HG03097 (cell line): Measurements from ENCODE around the gene BLVRA.

Source experiments
- ATAC-seq: cut with Tn5 transposase; IDR thresholded peaks from one replicate; pipeline ENCODE4 v1.9.1; 2021; ENCODE audit not compliant: unreplicated experiment, low FRiP score

BLVRA gene

DNA sequence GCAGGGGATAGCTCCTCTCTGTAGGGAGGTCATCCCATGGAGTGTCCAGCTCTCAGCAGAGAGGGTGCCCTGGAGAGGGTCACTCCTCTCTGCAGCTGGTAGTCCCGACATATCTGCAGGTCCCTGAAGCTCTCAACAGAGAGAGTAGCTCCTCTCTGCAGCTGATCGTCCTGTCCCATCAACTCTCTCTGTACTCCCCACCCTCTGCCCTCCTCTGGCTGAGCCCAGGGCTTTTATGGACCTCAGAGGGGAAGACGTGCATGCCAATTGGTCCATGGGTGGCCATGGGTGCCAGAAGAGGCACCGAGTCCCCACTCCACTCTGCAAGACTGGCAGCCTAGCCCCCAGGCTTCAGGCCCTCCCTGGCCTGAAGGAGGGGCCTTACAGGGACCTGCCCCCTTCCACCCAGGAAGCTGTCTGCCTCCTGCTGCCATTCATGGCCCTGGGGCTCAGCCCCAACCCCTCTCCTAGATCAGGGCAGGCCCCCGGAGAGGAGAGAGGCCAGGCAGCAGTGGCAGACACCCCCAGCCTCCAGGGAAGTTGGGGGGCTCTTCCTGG lies 9.0 kb upstream of the BLVRA start:
- no peak for ATAC-seq

DNA sequence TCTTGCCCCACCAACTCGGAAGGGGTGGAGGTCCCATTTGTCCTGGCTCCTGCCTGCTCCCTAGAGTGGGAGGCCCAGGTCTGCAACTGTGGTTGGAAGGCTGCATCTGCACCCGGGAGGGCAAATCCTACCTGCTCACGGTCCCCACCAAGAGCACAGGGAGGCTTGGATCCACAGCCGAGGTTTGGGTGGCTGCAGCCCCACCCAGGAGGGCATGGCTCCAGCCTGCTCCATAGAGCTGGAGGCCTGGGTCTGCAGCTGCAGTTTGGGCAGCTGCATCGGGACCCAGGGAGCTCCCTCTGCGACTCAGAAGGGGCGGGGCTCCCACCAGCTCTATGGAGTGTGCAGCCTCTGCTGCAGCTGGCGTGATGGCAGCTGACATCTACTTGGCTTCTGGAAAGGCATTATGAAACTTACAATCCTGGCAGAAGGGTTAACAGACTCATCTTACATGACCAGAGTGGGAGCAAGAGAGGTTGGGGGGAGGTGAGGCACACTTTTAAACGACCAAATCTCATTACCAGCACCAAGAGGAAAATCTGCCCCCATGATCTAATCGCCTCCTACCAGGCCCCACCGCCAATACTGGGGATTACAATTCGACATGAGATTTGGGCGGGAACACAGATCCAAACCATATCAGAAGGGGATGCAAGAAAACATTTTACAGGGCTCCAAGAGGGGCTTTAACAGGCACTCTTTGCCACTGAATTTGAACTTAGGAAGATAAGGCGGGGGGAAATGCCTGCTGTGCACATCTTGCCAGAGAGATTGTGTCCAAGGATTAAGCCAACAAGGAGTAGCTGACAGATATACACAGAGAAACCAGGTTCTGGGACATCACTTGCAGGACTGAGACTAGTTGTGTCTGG lies 8.2 kb upstream of the BLVRA start:
- ATAC-seq: no peak

DNA sequence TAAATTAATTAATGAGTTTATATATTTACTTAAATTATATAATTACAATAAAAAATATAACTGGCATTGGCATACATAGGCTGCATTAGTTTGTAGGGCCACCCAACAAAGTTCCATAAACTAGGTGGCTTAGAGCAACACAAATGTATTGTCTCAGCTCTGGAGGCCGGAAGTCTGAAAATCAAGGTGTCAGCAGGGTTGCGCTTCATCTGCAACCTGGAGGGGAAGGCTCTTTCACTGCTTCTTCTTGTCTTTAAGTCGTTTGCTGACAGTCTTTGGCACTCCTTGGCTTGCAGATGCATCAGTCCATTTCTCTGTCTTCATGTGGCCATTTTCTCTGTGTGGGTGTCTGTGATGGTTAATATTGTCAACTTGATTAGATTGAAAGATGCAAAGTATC lies 6.1 kb upstream of the BLVRA start:
- ATAC-seq: no peak

DNA sequence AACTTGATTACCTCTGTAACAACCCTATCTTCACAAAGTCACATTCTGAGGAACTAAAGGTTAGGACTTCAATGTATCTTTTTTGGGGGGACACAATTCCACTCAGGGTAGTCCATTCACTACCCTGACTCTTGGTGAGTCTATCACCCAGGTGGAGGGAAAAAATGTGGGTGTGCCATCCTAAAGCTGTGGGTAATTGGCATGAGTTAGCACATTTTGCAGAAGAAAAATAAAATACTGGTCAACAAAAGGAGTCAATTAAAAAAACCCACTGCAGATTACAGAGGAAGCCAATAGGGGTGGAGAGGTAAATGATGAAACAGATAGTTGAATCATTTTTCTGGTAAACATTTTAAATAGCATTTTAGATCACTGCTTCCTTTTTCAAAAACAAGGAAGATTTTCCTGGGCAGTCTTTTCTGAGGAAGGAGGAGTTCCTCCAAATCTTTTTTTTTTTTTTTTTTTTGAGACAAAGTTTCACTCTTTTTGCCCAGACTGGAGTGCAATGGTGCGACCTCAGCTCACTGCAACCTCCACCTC lies 5.1 kb upstream of the BLVRA start:
- ATAC-seq: no peak

DNA sequence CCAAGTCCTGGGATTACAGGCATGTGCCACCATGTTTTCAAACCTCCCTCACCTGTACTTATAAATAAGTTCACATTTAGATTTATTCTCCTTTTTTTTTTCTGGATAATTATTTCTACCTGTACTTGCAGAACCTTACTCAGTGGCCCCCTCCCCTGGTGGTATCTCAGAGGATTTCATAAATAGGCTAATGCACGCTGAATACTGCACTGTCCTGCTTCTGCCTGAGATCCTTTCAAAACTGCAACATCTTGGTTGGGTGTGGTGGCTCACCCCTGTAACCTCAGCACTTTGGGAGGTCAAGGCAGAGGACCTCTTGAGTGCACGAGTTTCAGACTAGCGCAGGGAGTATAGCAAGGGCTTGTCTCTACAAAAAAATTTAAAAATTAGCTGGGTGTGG lies 4.6 kb upstream of the BLVRA start:
- no peak for ATAC-seq

DNA sequence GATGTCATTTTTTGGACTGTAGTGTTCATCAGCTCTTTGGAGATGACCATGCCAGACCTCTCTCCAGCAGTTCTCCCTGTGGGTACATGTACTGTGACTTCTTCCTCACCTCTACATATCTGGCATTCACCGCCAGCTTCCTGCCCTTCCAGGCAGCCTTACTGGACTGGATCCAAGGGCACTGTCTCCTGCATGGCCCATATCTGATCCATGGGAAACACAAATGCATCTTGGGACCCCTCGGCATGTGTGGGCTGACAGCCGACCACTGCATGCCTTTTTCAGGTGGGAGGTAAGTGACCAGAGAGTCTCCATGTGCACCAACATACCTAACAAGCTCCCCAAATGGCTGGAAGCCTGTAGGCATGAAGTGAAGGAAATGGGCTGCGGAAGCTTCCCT lies 3.9 kb upstream of the BLVRA start:
- no peak for ATAC-seq

DNA sequence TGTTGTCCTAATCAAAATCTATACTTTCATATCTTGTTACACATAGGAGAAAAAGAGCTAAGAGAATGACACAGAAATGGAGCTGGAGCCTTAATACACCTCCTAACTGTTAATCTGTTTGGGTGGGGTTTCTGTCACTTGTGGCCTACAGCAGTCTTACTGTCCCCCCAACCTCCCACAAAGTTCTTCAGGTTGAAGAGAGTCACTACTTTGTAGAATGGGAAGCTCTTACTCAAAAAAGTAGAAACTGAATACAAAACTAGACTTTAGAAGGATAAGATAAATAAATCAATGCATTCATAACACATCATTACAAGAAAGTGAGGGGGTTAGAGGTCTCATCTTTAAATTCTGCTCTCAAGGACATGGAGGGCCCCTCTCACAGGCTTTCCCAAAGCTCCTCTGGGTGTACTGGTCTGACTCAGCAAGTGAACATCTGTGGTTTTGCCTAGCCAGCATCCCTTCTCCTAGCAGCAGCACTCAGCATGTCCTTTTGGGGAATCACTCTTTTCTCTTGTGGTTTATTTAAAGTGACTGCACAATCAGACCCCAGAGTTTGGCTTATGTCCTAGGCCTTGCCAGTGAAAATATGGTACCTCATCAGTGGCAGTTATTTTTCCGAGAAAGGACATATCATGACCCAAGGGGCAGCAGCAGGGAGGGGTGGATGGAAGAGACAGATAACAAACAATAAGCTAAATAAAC lies 2.0 kb upstream of the BLVRA start:
- no peak for ATAC-seq

DNA sequence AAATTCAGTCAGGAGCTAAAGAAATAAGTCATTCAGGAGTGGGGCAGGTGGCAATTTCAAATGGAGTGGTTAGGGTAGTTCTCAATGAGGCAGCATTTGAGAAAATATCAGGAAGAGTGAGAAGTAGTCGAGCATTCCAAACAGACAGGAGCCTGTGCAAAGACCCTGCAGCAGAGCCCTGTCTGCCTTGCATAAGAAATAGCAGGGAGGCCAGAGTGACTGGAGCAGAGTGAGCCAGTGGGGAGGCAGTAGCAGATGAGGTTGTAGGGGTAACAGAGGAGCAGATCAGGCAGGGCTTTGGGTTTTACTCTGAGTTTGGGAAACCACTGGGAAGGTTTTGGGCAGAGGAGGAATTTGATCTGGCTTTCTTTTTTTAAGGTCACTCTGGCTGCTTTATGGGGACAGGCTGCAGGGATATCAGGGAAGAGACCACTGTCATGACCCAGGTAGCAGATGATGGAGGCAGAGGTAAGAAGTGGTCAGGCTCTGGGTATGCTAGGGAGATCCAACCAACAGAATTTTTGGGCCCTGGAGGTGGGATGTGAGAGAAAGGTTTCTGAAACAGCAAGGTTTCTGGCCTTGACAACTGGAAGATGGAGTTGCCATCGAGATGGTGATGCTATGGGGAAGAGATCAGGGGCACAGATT lies 1.3 kb upstream of the BLVRA start:
- no peak for ATAC-seq

DNA sequence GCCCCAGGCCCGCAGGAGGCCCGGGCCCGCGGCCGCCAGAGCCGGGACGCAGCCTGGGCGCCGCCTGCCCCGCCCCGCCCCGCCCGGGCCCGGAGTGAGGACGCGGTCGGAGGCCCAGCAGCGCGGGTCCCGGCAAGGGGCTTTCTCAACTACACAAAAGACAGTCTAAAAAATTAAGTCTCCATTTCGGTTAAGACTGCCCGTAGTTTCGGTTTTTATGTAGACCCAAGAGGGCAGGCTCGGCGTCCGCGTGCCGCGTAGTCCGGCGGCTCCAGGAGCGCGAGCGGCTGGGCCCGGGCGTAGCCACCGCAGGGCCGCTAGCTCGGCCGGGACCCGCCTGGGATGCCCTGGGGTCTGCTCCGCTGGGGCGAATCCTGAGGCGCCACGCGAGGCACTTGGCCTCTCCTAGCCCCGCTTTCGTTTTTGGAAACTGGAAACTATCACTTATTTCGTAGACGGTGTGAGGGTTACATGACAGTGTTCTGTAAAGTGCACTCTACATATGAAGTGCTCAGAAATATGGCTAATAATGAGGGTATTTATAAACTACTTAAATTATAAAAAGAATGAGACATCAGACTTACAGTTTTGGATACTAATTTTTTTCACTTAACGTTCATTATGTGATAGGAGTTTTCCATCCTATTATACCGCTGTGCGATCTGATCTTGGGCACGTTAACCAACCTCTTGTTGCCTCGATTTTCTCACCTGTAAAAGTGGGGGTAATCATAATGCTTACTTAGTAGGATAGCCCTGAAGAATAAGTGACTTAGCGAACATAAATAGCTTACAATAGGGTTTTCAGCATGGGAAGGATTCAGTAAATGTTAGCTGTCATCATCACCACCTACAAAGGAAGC lies 573 bp downstream of the BLVRA start:
- ATAC-seq: peak; percentile 45

DNA sequence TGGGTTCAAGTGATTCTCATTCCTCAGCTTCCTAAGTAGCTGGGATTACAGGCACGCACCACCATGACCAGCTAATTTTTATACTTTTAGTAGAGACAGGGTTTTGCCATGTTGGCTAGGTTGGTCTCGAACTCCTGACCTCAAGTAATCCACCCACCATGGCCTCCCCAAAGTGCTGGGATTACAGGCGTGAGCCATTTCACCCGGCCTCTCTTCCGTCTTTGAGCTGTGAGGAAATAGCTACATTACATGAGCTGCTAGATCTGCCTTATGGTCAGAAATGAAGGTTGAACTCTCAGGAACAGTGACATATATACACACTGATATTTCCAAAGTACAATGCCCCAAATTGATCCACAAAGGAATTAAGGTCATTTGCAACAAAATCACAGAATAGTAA lies 2.4 kb downstream of the BLVRA start:
- ATAC-seq: no peak

DNA sequence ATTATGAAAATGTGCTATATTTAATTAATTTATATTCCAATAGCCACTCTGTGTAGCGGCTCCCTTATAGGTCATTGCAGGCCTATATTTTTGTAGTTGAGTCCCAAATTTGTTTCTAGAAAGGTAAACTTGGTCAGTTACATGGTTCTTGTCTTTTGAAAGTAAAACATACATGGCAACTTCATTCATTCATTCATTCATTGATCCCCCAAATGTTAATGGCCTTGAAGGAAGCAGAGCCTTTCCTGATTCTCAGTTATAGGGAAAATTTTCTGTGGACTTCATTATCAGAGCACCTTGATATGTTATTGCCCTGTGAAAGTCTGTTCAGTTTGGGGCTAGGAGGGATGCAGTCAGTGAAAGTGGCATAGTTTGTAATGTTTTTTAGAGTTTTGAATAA lies 2.9 kb downstream of the BLVRA start:
- no peak for ATAC-seq

DNA sequence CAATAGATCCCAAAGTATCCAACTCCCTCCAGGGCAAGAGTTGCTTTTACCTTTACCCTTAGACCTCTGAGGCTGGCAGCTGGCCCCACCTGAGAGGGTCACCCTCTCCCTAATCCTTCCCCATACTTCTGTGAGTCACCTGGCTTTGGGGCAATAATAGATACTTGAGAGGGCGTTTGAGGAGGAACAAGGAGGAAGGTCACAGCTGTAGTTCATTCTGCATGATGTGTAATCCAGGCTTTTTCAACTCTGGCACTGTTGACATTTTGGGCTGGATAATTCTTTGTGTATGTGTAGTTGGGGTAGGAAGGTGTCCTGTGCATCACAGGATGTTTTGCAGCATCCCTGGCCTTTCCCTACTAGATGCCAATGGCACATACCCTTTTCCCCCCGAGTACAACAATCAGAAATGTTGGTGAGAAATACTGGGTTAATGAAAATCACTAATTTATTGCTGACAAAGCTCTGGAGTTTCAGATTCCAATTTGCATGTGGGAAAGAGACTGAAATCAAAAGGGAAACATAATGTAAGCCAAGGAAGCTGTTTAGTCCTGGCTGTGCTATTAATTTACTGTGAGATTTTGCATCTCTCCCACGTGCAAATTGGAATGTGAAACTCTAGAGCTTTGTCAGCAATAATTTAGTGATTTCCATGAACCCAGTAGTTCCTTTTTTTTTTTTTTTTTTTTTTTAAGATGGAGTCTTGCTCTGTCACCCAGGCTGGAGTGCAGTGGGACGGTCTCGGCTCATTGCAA lies 3.6 kb downstream of the BLVRA start:
- ATAC-seq: no peak

DNA sequence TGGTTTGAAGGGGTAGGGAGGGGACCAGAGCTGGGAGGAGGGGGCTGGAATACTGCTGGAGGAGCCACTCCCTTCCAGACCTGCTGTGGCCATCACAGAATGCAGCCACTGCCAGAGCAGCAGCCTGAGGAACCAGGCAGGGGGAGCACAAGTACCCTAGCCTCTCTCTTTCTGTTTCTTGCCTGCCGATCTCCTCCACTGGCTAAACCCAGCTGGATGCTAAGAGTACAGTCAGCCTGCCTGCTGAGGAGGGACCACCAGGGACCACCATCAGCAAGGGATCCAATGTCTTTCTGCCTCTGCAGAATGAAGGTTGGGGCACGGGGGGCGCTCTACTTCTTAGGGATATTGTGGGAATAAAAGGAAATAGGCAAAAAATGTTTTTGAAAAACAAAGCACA lies 4.7 kb downstream of the BLVRA start:
- ATAC-seq: no peak

DNA sequence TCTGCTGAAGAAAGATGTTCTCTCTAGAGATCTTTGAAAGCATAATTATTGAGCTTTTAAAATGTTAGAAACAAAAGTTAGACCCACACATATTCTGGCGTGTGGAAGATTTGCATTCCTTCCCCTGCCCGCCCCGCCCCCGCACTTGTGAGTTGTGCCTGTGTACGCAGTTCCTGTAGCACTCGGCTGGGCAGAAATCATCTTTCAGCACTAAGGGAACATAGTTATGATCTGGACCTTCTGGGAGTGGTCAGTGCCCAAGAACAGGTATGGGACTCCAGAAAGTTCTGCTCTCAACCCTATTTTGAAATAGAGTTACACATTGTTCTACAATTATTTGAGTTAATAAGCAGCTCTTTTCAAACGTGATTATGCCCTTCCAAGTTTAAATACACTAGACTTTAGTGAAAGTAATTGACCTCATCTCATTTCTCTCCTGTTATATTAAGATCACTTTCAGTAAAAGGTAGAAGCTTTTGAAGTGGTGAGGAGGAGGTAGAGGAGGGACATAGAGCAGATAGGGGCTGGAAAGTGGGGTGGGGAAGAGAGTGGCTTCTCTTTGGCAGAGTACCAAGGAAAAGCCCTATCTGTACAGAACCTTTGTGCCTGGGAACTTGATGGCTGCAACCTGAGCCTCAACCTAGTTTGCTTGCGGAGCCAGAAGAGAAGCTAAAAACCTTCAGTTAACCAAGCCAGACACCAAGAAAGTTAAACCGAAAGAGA lies 5.7 kb downstream of the BLVRA start:
- ATAC-seq: no peak

DNA sequence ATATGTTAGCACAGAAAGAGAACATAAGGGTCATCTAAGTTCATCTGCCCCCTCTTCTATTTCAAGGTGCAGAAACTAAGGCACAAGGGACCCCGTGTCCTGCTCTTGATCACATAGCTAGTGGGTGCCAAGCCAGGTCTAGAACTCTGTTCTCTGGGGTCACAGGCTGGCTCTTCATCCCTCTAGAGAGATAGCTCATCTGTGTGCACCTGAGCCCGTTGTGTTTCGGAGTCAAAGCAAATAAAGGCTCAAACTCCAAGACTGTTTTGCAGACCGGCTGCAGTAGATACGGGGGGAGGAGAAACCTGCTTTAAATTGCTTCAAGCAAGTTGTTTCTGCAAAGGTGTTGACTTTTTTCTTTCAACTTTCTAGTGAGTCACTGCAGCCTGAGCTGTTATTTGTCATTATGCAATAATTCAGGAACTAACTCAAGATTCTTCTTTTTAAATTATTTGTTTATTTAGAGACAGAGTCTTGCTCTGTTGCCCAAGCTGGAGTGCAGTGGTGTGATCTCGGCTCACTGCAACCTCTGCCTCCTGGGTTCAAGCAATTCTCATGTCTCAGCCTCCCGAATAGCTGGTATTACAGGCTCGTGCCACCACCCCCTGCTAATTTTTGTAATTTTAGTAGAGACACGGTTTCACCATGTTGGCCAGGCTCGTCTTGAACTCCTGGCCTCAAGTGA lies 6.5 kb downstream of the BLVRA start:
- no peak for ATAC-seq

DNA sequence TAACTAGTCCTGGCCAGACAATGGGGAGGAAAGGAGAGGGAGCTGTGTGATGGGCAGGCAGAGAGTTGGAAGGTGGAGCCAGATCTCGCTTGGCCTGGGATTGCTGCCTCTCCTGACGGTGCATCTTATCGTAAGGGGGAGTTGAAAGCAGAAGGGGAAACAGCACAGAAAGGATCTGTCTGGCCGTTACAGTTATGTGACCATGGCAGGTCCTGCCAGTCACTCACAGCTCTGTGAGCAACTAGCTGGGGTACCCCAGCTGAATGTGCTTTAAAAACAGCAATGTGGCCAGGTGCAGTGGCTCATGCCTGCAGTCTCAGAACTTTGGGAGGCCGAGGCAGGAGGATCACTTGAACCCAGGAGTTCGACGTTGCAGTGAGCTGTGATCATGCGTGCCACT lies 8.1 kb downstream of the BLVRA start:
- no peak for ATAC-seq

DNA sequence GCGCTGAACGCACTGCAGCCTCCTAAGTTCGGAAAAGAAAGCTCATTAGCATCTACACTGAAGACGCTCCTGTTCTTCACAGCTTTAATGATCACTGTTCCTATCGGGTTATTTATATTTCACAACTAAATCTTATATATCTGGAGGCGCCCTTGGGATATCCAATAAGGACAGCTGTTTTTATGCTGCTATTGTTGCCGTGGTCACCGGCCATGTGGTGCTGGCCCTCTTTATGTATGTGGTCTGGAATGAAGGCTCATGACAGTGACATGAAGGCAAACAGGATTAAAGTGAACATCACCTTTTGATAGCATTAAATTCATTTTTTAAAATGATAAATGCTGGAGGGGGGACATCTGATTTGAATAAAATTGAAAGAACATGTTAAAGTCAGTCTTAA lies 8.8 kb downstream of the BLVRA start:
- ATAC-seq: no peak

DNA sequence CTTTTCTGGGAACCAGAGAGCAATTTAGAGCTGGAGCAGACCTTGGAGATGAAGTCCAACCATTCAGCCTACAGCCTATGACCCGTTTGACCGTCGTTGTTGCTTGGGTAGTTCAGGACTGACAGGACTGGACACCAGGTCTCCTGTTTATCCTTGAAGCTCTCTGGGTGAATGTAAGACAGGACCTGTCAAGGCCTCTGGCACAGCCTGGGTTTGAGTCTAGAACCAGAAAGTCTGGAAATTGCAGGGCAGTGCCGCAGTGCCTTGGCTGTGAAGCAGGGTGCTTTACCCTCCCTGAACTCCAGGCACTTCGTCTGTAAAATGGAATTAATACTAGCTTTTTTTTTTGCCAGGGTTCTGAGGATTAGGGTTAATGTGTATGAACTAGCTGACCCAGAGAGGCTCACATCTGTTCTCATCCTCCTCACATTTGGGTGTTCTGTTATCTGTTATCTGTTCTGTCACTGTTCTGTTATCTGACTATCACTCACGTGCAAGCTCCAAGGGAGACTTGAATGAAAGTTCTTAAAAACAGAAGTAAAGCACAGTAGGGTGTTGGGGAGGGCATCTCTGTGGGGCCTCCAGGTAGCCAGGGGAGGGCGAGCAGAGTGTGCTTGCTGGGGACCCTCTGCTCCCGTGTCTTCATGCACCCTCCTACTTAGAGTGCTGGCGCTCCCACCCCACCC lies 9.9 kb downstream of the BLVRA start:
- ATAC-seq: no peak
